OCI-LY7 (cell line): ENCODE measurements around the gene CHI3L2. TPM values are rescaled to one million over a fixed set of nuclear protein-coding genes. Genes with fewer than 3 reads are reported as not detected.

Experiments
- BruUV-seq: library from RNA; stranded (reverse); fragments of 400-500 nt; replicated peaks from 2 replicates; lab custom pipeline; 2021; lab: Mats Ljungman, UMichigan
- CTCF ChIA-PET: fragments of 300-600 bp; sonication (Branson Sonifier 250); formaldehyde crosslinking; loops from one replicate; lab custom pipeline; 2022; ENCODE audit warnings: antibody characterized with exemption; ENCODE audit not compliant: unreplicated experiment; lab: Charles Lee
- POLR2A ChIA-PET: fragments of 300-600 bp; sonication (Branson Sonifier 250); formaldehyde crosslinking; loops from one replicate; lab custom pipeline; 2022; ENCODE audit warnings: antibody characterized with exemption; lab: Charles Lee
- DNase-seq: peaks from one replicate; pipeline ENCODE4 v3.0.0-alpha.2; 2015; ENCODE audit warnings: low spot score
- H2AFZ ChIP-seq: fragments of 200-600 bp; sonication (generic), shearing (Covaris generic); 2 replicates; pipeline ENCODE4 v1.6.1; 2014; ENCODE audit warnings: mild to moderate bottlenecking, antibody characterized with exemption, low read length, moderate library complexity
- H3K27ac ChIP-seq: fragments of 200-600 bp; sonication (generic); 2 replicates; pipeline ENCODE4 v1.5.1; 2014; ENCODE audit warnings: mixed run types, low read depth, mild to moderate bottlenecking, moderate library complexity, low read length, inconsistent platforms; ENCODE audit not compliant: poor library complexity, severe bottlenecking
- H3K36me3 ChIP-seq: fragments of 200-600 bp; sonication (generic); 2 replicates; pipeline ENCODE4 v1.6.1; 2014; ENCODE audit warnings: mild to moderate bottlenecking, antibody characterized with exemption, low read length, moderate library complexity, mixed read lengths; ENCODE audit not compliant: insufficient read depth
- H3K4me1 ChIP-seq: fragments of 200-600 bp; sonication (generic); 2 replicates; pipeline ENCODE4 v1.5.1; 2014; ENCODE audit warnings: mild to moderate bottlenecking, low read length; ENCODE audit not compliant: insufficient read depth, poor library complexity, severe bottlenecking
- H3K4me2 ChIP-seq: fragments of 200-600 bp; sonication (generic); 2 replicates; pipeline ENCODE4 v1.6.1; 2014; ENCODE audit warnings: mild to moderate bottlenecking, low read length
- H3K4me3 ChIP-seq: fragments of 200-600 bp; sonication (generic); 2 replicates; pipeline ENCODE4 v1.5.1; 2014; ENCODE audit warnings: mild to moderate bottlenecking, low read depth, low read length; ENCODE audit not compliant: poor library complexity, severe bottlenecking
- H3K79me2 ChIP-seq: fragments of 200-600 bp; sonication (generic); 2 replicates; pipeline ENCODE4 v1.6.1; 2016; ENCODE audit warnings: low read depth, mild to moderate bottlenecking, low read length, moderate library complexity, mixed read lengths; ENCODE audit not compliant: insufficient read depth
- H3K9me2 ChIP-seq: fragments of 200-600 bp; sonication (generic); 2 replicates; pipeline ENCODE4 v1.6.1; 2016; ENCODE audit warnings: mild to moderate bottlenecking, low read length, mixed read lengths; ENCODE audit not compliant: insufficient read depth
- H3K9me3 ChIP-seq: fragments of 200-600 bp; sonication (generic); 2 replicates; pipeline ENCODE4 v1.6.1; 2014; ENCODE audit warnings: mild to moderate bottlenecking, mixed run types, low read length, mixed read lengths
- H4K20me1 ChIP-seq: fragments of 200-600 bp; sonication (generic); 2 replicates; pipeline ENCODE4 v1.6.1; 2014; ENCODE audit warnings: mild to moderate bottlenecking, antibody characterized with exemption, low read length, moderate library complexity, mixed read lengths; ENCODE audit not compliant: insufficient read depth
- CTCF ChIP-seq: fragments of 200-600 bp; sonication (generic); conservative IDR thresholded peaks from 2 replicates; pipeline ENCODE4 v1.5.1; 2014; ENCODE audit warnings: mild to moderate bottlenecking, antibody characterized with exemption, low read length, moderate library complexity, mixed read lengths
- EZH2phosphoT487 ChIP-seq: fragments of 200-600 bp; sonication (generic); IDR thresholded peaks from 2 replicates; pipeline ENCODE4 v1.6.1; 2018; ENCODE audit warnings: low read depth, borderline replicate concordance, mild to moderate bottlenecking, mixed run types, antibody characterized with exemption, low read length, moderate library complexity, mixed read lengths
- intact Hi-C: fragments of 100-400 bp; cut with micrococcal nuclease; formaldehyde crosslinking; loops from one replicate; pipeline ENCODE4 v1.10.0; 2022; ENCODE audit not compliant: unreplicated experiment
- total RNA-seq, 2 experiments: library from RNA; depleted of rRNA in 1 of 2; stranded (reverse); fragments of >200 nt in 1 of 2; shearing (Covaris generic) in 1 of 2; gene quantifications; 2 replicates each; pipeline ENCODE4 v1.2.3, GENCODE V29; 2014 to 2022

Gene CHI3L2
- total RNA-seq, 2 experiments from 2014 or later, result 37.1 to 88.7 TPM

- BruUV-seq, result no TSS peak
- Histone ChIP-seq H2AFZ (no peak overlapping the region), H3K9me3 (no peaks in the 10 kb centered on the region), H3K4me1 (no peaks in the 10 kb centered on the region), H3K79me2 (no peaks in the 10 kb centered on the region), H3K4me3 (no peak overlapping the region), H3K9me2 (no peaks in the 10 kb centered on the region), H3K36me3 (no peaks in the 10 kb centered on the region), H3K27ac (no peak overlapping the region), H3K4me2 (no peak overlapping the region), H4K20me1 (no peaks in the 10 kb centered on the region)
- no peak for DNase-seq
- intact Hi-C loops, result no loop called here
- ChIA-PET POLR2A (interaction anchor here (1.4 kb wide), 1 partner anchor 26 kb away, joined by 3 read pairs; no protein-coding TSS in a partner anchor), CTCF (no interaction called here)
- TF ChIP-seq CTCF (no peak), EZH2phosphoT487 (no peak)
These were observed 47.1 kb downstream of the CHI3L2 start for GRCh38 chr1:111274653-111275052.

DNA sequence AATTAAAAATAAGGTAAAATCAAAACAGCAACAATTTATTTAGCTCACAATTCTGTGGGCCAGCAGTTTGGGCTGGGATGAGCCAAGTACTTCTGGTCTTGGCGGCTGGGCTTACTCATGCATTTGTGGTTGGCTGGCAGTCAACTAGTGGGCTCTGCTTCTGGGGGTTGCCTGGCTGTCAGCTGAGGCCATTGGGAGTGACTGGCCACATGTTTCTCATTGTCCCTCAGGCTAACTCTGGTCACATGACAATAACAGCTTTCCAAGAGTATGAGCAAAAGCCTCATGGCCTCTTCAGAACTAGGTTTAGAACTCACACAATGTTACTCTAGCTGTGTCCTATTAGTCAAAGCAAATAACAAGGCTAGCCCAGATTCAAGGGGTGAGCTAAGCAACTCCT is 47.6 kb downstream of the CHI3L2 start:
- Histone ChIP-seq H2AFZ (no peak overlapping the region), H3K27ac (no peak overlapping the region), H3K36me3 (no peaks in the 10 kb centered on the region), H4K20me1 (no peaks in the 10 kb centered on the region), H3K4me3 (no peak overlapping the region), H3K4me2 (no peak overlapping the region), H3K9me2 (no peaks in the 10 kb centered on the region), H3K4me1 (no peaks in the 10 kb centered on the region), H3K9me3 (no peaks in the 10 kb centered on the region), H3K79me2 (no peaks in the 10 kb centered on the region)
- POLR2A ChIA-PET, result interaction anchor here (1.4 kb wide), 1 partner anchor 26 kb away, joined by 3 read pairs; no protein-coding TSS in a partner anchor
- no TSS peak for BruUV-seq
- DNase-seq, result no peak
- CTCF ChIA-PET, result no interaction called here
- intact Hi-C loops, result no loop called here
- TF ChIP-seq EZH2phosphoT487 (no peak), CTCF (no peak)

- ChIA-PET CTCF (no interaction called here), POLR2A (interaction anchor here (0.5 kb wide), 1 partner anchor 45 kb away, joined by 3 read pairs; no protein-coding TSS in a partner anchor)
- Histone ChIP-seq H3K4me3 (no peak overlapping the region), H3K9me2 (no peaks in the 10 kb centered on the region), H3K4me2 (no peak overlapping the region), H3K36me3 (no peaks in the 10 kb centered on the region), H3K4me1 (no peaks in the 10 kb centered on the region), H3K27ac (no peak overlapping the region), H3K79me2 (no peaks in the 10 kb centered on the region), H3K9me3 (no peaks in the 10 kb centered on the region), H2AFZ (no peak overlapping the region), H4K20me1 (no peaks in the 10 kb centered on the region)
- DNase-seq, result no peak
- no TSS peak for BruUV-seq
- TF ChIP-seq EZH2phosphoT487 (no peak), CTCF (no peak)
- intact Hi-C loops, result no loop called here
These were observed 48.4 kb downstream of the CHI3L2 start for GRCh38 chr1:111275780-111276433.
